Right forelimb (tissue), 1 donor: ENCODE measurements around the gene CT47A7.
"Not testable (repeated sequence)": the region's sequence is repeated elsewhere in the genome, so short reads cannot be mapped to it uniquely, and the experiment has no call there.

ENCODE experiments used
- DNase-seq: peaks from one replicate; pipeline ENCODE4 v3.0.0-alpha.2; 2018

The CT47A7 gene

GRCh38 chrX:120956500-120956899 is at the start of gene CT47A7:
Gene CT47A7 (minus strand): TSS chrX:120956600. CDS start chrX:120956345, 255 bp downstream.
- not testable (repeated sequence) for DNase-seq

DNA sequence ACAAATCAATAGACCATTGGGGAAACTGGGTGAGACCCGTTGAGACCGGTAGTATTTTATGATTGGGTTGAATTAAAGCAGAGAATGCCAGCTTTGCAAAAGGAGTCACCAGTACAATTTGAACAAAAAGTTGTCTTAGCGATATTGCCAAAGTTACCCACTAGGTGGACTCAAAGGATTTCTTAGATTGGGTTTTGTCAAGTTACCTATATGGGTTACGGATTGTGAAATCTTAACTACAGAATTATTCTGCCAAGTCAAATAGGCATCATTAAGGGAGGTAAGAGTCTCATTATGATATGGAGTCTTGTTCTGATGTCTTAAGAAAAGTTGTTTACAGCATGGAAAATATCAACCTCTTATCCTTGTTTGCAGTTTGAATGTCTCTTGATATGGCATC is 44.2 kb upstream of the CT47A7 start:
- no peak for DNase-seq

- DNase-seq, result no peak
These were observed 43.0 kb upstream of the CT47A7 start for GRCh38 chrX:120999413-120999812.

GRCh38 chrX:120985660-120986059 is 29.3 kb upstream of the CT47A7 start, which contains the start of gene CT47A1:
Gene CT47A1 (minus strand): TSS chrX:120985760. CDS start chrX:120985529, 231 bp downstream.
- DNase-seq, result not testable (repeated sequence)
